HG02852 (cell line): ENCODE results near the gene EPRS1.
"Not testable (repeated sequence)": the region's sequence is repeated elsewhere in the genome, so short reads cannot be mapped to it uniquely, and the experiment has no call there.

Experiments used
- ATAC-seq: cut with Tn5 transposase; IDR thresholded peaks from one replicate; pipeline ENCODE4 v1.9.1; 2021; ENCODE audit warnings: mild to moderate bottlenecking, moderate library complexity; ENCODE audit not compliant: unreplicated experiment

EPRS1 gene

DNA sequence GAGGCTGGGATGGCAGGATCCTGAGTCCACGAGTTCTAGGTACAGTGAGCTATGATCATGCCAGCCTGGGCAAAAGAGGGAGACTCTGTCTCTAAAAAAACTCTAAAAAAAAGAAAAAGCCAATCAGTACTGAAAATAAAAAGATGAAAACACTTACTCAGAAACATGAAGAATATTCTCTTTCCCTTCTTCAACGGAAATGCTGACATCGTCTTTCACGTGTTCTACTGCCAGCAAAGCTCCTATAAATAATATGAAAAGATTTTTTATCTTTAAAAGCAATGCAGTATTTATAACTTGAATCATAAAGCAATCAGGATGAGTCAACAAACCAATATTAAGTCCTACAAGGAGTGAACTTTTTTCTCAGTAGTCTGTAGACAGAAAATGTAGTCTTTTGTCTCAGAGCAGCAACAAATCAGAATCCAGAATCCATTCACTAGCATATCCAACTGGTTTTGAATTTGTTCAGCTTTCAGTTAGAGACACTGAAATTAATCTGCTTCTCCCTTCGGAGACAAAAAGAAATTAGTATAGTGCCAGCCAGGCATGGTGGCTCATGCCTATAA is 6.2 kb downstream of the EPRS1 start:
- ATAC-seq: no peak

- no peak for ATAC-seq
These were observed 7.7 kb downstream of the EPRS1 start for GRCh38 chr1:220038640-220039039.

GRCh38 chr1:220037810-220038209 is 8.5 kb downstream of the EPRS1 start:
- ATAC-seq: not testable (repeated sequence)

- ATAC-seq: no peak
These were observed 13.4 kb downstream of the EPRS1 start for GRCh38 chr1:220032911-220033310.

GRCh38 chr1:220031287-220031686 is 15.0 kb downstream of the EPRS1 start:
- peak; percentile 69 for ATAC-seq

GRCh38 chr1:220028346-220028895 is 17.9 kb downstream of the EPRS1 start:
- no peak for ATAC-seq

- no peak for ATAC-seq
These were observed 27.2 kb downstream of the EPRS1 start for GRCh38 chr1:220019071-220019470.

DNA sequence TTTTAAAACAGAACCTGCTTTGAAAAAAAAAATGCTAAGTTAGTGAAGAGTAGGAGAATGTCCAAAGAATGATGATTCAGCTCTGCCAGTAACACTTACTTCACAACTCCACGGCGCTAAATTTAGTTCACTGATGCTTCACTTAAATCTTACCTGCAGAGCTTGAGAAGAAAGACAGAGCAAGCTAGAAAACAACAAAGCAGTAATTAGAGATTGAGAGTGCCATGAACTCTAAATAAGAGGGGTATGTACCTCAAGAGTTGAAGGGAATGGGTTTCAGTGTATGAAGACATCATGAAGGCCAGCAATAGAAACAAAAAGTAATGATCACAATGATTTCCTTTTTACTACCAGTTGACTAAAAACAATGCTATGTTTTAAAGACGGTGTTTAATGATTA is 32.8 kb downstream of the EPRS1 start:
- no peak for ATAC-seq

- no peak for ATAC-seq
These were observed 34.0 kb downstream of the EPRS1 start for GRCh38 chr1:220012259-220012658.

GRCh38 chr1:220011620-220012019 is 34.7 kb downstream of the EPRS1 start:
- no peak for ATAC-seq

- no peak for ATAC-seq
These were observed 38.9 kb downstream of the EPRS1 start for GRCh38 chr1:220007438-220007837.

GRCh38 chr1:220005489-220005888 is 40.8 kb downstream of the EPRS1 start:
- ATAC-seq: no peak

DNA sequence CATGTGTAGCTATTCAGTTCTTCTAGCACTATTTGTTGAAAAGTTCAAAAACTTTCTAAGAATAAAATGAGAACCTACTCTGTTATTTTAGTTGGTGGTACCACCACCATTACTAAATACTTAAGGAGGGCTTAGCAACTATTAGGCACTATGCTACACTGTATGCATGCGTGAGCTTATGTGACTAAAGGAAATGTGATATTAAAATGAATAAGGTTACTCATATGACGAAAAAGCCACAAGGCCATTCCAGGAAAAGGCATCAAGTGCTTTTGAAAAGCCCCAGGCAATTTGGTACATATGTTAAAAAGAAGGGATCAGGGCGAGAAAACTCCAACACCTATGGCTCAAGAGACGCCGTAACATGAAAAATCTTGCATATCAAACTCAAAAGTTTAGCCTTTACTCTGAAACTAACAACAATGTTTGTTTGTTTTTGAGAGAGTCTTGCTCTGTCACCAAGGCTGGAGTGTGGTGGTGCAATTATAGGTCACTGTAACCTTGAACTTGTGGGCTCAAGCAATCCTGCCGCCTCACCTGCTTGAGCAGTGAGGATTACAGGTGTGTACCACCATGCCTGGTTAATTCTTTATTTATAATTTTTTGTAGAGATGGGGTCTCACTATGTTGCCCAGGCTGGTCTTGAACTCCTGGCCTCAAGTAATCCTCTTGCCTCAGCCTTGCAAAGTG is 42.5 kb downstream of the EPRS1 start:
- ATAC-seq: no peak

GRCh38 chr1:220003015-220003414 is 43.3 kb downstream of the EPRS1 start:
- no peak for ATAC-seq

DNA sequence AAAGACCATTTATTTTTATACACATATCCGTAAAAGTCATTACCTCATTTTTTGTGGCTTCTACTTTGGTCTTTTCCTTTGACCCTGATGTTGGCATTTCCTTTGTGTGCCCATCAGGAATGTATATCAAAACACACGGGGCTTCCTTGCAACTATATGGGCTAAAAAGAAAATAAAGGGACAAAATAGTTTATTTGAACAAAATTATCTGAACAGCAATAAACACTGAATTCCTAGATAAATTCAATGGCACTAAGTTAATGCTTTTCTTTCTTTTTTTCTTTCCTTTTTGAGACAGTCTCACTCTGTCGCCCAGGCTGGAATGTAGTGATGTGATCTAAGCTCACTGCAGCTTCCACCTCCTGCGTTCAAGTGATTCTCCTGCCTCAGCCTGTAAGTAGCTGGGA is 45.2 kb downstream of the EPRS1 start:
- ATAC-seq: no peak

GRCh38 chr1:219999821-220000220 is 46.5 kb downstream of the EPRS1 start:
- no peak for ATAC-seq
